HepG2 (cell line): ENCODE measurements around the gene SOBP. TPM values are rescaled to one million over a fixed set of nuclear protein-coding genes. Genes with fewer than 3 reads are reported as not detected.

Experiments
- ATAC-seq: fragments of 200-7000 bp; cut with Tn5 transposase; 3 replicates; pipeline ENCODE4 v1.9.1; 2020; ENCODE audit warnings: mild to moderate bottlenecking, moderate library complexity
- BruUV-seq: library from RNA; stranded (reverse); fragments of 400-500 nt; replicated peaks from 2 replicates; lab custom pipeline; 2021; lab: Mats Ljungman, UMichigan
- CTCF ChIA-PET: fragments of 300-600 bp; formaldehyde crosslinking; extraction: SDS; loops from one replicate; lab custom pipeline; 2021; ENCODE audit warnings: low total read pairs, inconsistent platforms, low intra/inter-chr PET ratio; lab: Yijun Ruan, JAX
- POLR2A ChIA-PET: fragments of 350-600 bp; sonication (Branson Sonifier 250); formaldehyde crosslinking; loops from one replicate; lab custom pipeline; 2020; ENCODE audit warnings: antibody characterized with exemption, inconsistent platforms; lab: Yijun Ruan, JAX
- DNase-seq: peaks from one replicate; pipeline ENCODE4 v3.0.0-alpha.2; 2015; ENCODE audit warnings: low spot score
- FAIRE-seq: peaks from 3 replicates; lab custom pipeline; 2011; peaks lifted over from hg19 to GRCh38; lab: Jason Lieb, UNC
- H2AFZ ChIP-seq: one replicate; pipeline ENCODE4 v1.6.1; 2011; ENCODE audit warnings: low read length, inconsistent platforms
- H3K27ac ChIP-seq: fragments of 300-600 bp; 3 replicates; pipeline ENCODE4 v1.8.0; 2011; ENCODE audit warnings: mixed run types, mild to moderate bottlenecking, mixed read lengths, low read length, inconsistent platforms; ENCODE audit not compliant: insufficient read depth; ENCODE audit errors: extremely low read length
- H3K27me3 ChIP-seq, 2 experiments: fragments of 200-600 bp in 1 of 2; 2 replicates in 1 of 2; 3 replicates in 1 of 2; pipeline versions ENCODE4 v1.6.0 to v1.8.0; 2011; ENCODE audit warnings: low read length in 2 of 2, mild to moderate bottlenecking in 2 of 2, moderate library complexity in 2 of 2, inconsistent platforms in 1 of 2; ENCODE audit not compliant: insufficient read depth in 2 of 2, control insufficient read depth in 1 of 2
- H3K36me3 ChIP-seq, 2 experiments: fragments of 200-600 bp in 1 of 2; replicated peaks in 1 of 2; 2 replicates in 1 of 2; 3 replicates in 1 of 2; pipeline versions ENCODE4 v1.5.1 to v1.8.0; 2011; ENCODE audit warnings: low read length in 2 of 2, inconsistent platforms in 1 of 2; ENCODE audit not compliant: insufficient read depth in 2 of 2, control insufficient read depth in 1 of 2
- H3K4me1 ChIP-seq: 2 replicates; pipeline ENCODE4 v1.5.1; 2012; ENCODE audit warnings: low read length, inconsistent platforms; ENCODE audit not compliant: insufficient read depth
- H3K4me2 ChIP-seq: 2 replicates; pipeline ENCODE4 v1.6.0; 2011; ENCODE audit warnings: low read depth, low read length, inconsistent platforms
- H3K4me3 ChIP-seq, 3 experiments: fragments of 200-600 bp in 1 of 3; sonication (generic), shearing (Covaris generic) in 1 of 3; replicated peaks in 1 of 3; 2 replicates each; pipeline ENCODE4 v1.5.1; 2011 to 2016; ENCODE audit warnings: low read length in 3 of 3, inconsistent platforms in 2 of 3, low read depth in 2 of 3, mild to moderate bottlenecking in 2 of 3, control low read depth in 1 of 3, mixed read lengths in 1 of 3; ENCODE audit not compliant: insufficient read depth in 1 of 3
- H3K79me2 ChIP-seq: one replicate; pipeline ENCODE4 v1.6.1; 2011; ENCODE audit warnings: low read length, inconsistent platforms; ENCODE audit not compliant: insufficient read depth
- H3K9ac ChIP-seq: 2 replicates; pipeline ENCODE4 v1.6.0; 2011; ENCODE audit warnings: mild to moderate bottlenecking, low read depth, low read length, inconsistent platforms; ENCODE audit not compliant: insufficient read depth
- H3K9me3 ChIP-seq: 2 replicates; pipeline ENCODE4 v1.5.1; 2012; ENCODE audit warnings: mild to moderate bottlenecking, low read length
- H4K20me1 ChIP-seq: 2 replicates; pipeline ENCODE4 v1.6.0; 2011; ENCODE audit warnings: inconsistent platforms, mild to moderate bottlenecking, low read length, moderate library complexity; ENCODE audit not compliant: insufficient read depth
- CHD2 ChIP-seq: IDR thresholded peaks from 2 replicates; pipeline ENCODE4 v1.6.1; 2011; ENCODE audit warnings: low read depth, low read length, improper control_type of control experiment
- MAFF ChIP-seq: IDR thresholded peaks from 2 replicates; pipeline ENCODE4 v1.6.1; 2011; ENCODE audit warnings: low read depth, low read length, improper control_type of control experiment
- MAFK ChIP-seq, 2 experiments: IDR thresholded peaks in 1 of 2; conservative IDR thresholded peaks in 1 of 2; 2 replicates each; pipeline ENCODE4 v1.6.1; 2011; ENCODE audit warnings: improper control_type of control experiment in 2 of 2, low read length in 2 of 2
- NFRKB ChIP-seq: fragments of 450-650 bp; IDR thresholded peaks from 2 replicates; pipeline ENCODE4 v1.6.1; 2017
- PHF8 ChIP-seq: sonication (generic); formaldehyde crosslinking; IDR thresholded peaks from 2 replicates; pipeline ENCODE4 v1.5.0; 2020; ENCODE audit warnings: missing genetic modification reagents
- ZNF33B ChIP-seq: sonication (generic); formaldehyde crosslinking; IDR thresholded peaks from 2 replicates; pipeline ENCODE4 v1.5.1; 2020; ENCODE audit warnings: mild to moderate bottlenecking, missing genetic modification reagents
- ZNF761 ChIP-seq: sonication (generic); formaldehyde crosslinking; conservative IDR thresholded peaks from 2 replicates; pipeline ENCODE4 v1.4.0; 2020; ENCODE audit warnings: mild to moderate bottlenecking, missing genetic modification reagents
- WGBS: methylation state at CpG from one replicate; pipeline ENCODE4 v1.1.6; 2017; ENCODE audit warnings: low lambda C conversion rate; 5-methylcytosine and 5-hydroxymethylcytosine counted together
- in situ Hi-C: cut with HindIII; loops from 2 replicates; pipeline ENCODE4 v1.10.0; 2017; ENCODE audit warnings: low pct_unique_long_range_greater_than_20kb; ENCODE audit not compliant: extremely low pct_ligation_motif_present
- intact Hi-C: fragments of 100-400 bp; cut with micrococcal nuclease; formaldehyde crosslinking; loops from one replicate; pipeline ENCODE4 v1.10.0; 2022; ENCODE audit not compliant: unreplicated experiment
- polyA plus RNA-seq, 8 experiments: library from polyadenylated mRNA; depleted of rRNA in 3 of 8; stranded (reverse) in 7 of 8; unstranded in 1 of 8; fragments of >200 nt; fragmentation: Illumina TruSeq in 4 of 8; extraction: Trizol in 4 of 8; gene quantifications; 2 replicates each; pipeline versions ENCODE4 v1.2.1 to v1.2.3, GENCODE V29; 2011 to 2016; ENCODE audit warnings: low read depth in 4 of 8, missing spikeins in 1 of 8, mixed read lengths in 1 of 8; ENCODE audit not compliant: insufficient read depth in 1 of 8
- total RNA-seq, 5 experiments: library from RNA; depleted of rRNA; stranded (reverse); fragments of >200 nt; fragmentation: Illumina TruSeq; extraction: Trizol; gene quantifications; 2 replicates each; pipeline ENCODE4 v1.2.3, GENCODE V29; 2016; ENCODE audit warnings: low read depth in 1 of 5
- TF ChIP-seq, protein P1 (sequence below): conservative IDR thresholded peaks from 2 replicates; pipeline ENCODE4 v1.6.1; 2018; ENCODE audit warnings: missing genetic modification reagents
- TF ChIP-seq, protein P2 (sequence below): sonication (generic); formaldehyde crosslinking; IDR thresholded peaks from 2 replicates; pipeline ENCODE4 v1.4.0; 2020; ENCODE audit warnings: missing genetic modification reagents
- TF ChIP-seq, protein P3 (sequence below): sonication (generic); formaldehyde crosslinking; IDR thresholded peaks from 2 replicates; pipeline ENCODE4 v1.4.0; 2020; ENCODE audit warnings: missing genetic modification reagents, low read depth, mild to moderate bottlenecking, borderline replicate concordance

The SOBP gene
- total and polyA plus RNA-seq, 2 of the 13 experiments (the other 11 are each of a cell fraction or from before 2014, with no cell fraction given): 1.5 to 6.9 TPM

GRCh38 chr6:107677399-107677798, 187.5 kb downstream of the SOBP start:
- H3K27ac ChIP-seq: no peak overlapping the region
- no peaks in the 10 kb centered on the region for H3K9me3 ChIP-seq
- no peak overlapping the region for H3K4me3 ChIP-seq
- H2AFZ ChIP-seq: no peak overlapping the region
- peaks cover 23% of the 10 kb centered on the region for H3K4me1 ChIP-seq
- H3K9ac ChIP-seq: no peak overlapping the region
- FAIRE-seq (no peak), ATAC-seq (no peak)
- H3K4me2 ChIP-seq: no peak overlapping the region
- POLR2A ChIA-PET: no interaction called here
- H4K20me1 ChIP-seq: no peaks in the 10 kb centered on the region
- H3K27me3 ChIP-seq: peaks cover 0 to 3% of the 10 kb centered on the region in 2 experiments; a peak in 1 of 5 replicates
- no peaks in the 10 kb centered on the region for H3K79me2 ChIP-seq
- TF ChIP-seq MAFK (conservative IDR thresholded peaks at IDR 0.05 in 1 of 2, IDR thresholded peaks at IDR 0.05 in 1 of 2; ENCODE audit: low read length in 2 of 2) (peak; percentile 43 to 47; a peak in 3 of 4 replicates), PHF8 (CRISPR knock-in tag) (no peak), MAFF (peak; percentile 54), ZNF33B (CRISPR knock-in tag) (no peak), CHD2 (no peak), ZNF761 (CRISPR knock-in tag) (no peak)
- TF ChIP-seq, protein P1, sequence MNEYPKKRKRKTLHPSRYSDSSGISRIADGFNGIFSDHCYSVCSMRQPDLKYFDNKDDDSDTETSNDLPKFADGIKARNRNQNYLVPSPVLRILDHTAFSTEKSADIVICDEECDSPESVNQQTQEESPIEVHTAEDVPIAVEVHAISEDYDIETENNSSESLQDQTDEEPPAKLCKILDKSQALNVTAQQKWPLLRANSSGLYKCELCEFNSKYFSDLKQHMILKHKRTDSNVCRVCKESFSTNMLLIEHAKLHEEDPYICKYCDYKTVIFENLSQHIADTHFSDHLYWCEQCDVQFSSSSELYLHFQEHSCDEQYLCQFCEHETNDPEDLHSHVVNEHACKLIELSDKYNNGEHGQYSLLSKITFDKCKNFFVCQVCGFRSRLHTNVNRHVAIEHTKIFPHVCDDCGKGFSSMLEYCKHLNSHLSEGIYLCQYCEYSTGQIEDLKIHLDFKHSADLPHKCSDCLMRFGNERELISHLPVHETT (CRISPR knock-in tag): no peak
- TF ChIP-seq, all 625 proteins: peak for 2
- no peaks in the 10 kb centered on the region for H3K36me3 ChIP-seq
- CTCF ChIA-PET: no interaction called here
- BruUV-seq: no TSS peak
- no peak for DNase-seq
- WGBS: 51% methylated on average over 1 of the region's 1 CpG
- in situ Hi-C loops: no loop called here
- intact Hi-C loops: loop anchor here (5.0 to 10.0 kb wide), 2 partner anchors 190 to 363 kb away; no protein-coding TSS in a partner anchor

DNA sequence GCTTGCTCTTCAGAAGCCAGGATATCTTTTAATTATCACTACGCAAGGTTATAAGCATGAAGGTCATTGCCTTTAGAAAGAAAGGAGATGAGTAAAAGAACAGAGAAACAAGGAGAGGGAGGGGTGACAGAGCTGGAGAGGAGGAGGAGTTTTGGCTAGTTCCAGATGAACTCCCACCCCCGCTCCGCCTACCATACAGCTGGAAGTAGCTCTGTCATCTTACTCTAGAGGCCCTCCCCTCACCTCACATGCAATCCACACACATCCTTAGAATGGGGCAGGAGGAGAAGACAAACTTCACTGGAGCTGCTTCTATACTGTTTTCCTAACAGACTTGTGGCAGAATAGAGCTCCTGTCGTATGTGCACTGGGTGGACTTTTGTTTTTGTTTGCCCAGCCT, 189.5 kb downstream of the SOBP start:
- no peak overlapping the region for H3K4me3 ChIP-seq
- H3K27me3 ChIP-seq: peaks cover 0 to 3% of the 10 kb centered on the region in 2 experiments; a peak in 1 of 5 replicates
- ChIA-PET POLR2A (no interaction called here), CTCF (no interaction called here)
- H3K79me2 ChIP-seq: no peaks in the 10 kb centered on the region
- no peak overlapping the region for H3K4me2 ChIP-seq
- H3K27ac ChIP-seq: no peak overlapping the region
- no peak overlapping the region for H3K9ac ChIP-seq
- DNase-seq: no peak
- H3K36me3 ChIP-seq: no peaks in the 10 kb centered on the region
- intact Hi-C loops: loop anchor here (5.0 to 10.0 kb wide), 2 partner anchors 188 to 365 kb away; no protein-coding TSS in a partner anchor
- no peak for FAIRE-seq
- no TSS peak for BruUV-seq
- no peaks in the 10 kb centered on the region for H4K20me1 ChIP-seq
- in situ Hi-C loops: no loop called here
- H2AFZ ChIP-seq: no peak overlapping the region
- no peak for ATAC-seq
- H3K9me3 ChIP-seq: no peaks in the 10 kb centered on the region; the same call in 1 of the 2 replicates
- WGBS: 56% methylated on average over 4 of the region's 4 CpGs
- H3K4me1 ChIP-seq: peaks cover 12% of the 10 kb centered on the region; the same call in 1 of the 2 replicates
- TF ChIP-seq, protein P2, sequence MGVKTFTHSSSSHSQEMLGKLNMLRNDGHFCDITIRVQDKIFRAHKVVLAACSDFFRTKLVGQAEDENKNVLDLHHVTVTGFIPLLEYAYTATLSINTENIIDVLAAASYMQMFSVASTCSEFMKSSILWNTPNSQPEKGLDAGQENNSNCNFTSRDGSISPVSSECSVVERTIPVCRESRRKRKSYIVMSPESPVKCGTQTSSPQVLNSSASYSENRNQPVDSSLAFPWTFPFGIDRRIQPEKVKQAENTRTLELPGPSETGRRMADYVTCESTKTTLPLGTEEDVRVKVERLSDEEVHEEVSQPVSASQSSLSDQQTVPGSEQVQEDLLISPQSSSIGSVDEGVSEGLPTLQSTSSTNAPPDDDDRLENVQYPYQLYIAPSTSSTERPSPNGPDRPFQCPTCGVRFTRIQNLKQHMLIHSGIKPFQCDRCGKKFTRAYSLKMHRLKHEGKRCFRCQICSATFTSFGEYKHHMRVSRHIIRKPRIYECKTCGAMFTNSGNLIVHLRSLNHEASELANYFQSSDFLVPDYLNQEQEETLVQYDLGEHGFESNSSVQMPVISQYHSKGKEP (CRISPR knock-in tag): no peak
- no peak for TF ChIP-seq NFRKB
- TF ChIP-seq, protein P3, sequence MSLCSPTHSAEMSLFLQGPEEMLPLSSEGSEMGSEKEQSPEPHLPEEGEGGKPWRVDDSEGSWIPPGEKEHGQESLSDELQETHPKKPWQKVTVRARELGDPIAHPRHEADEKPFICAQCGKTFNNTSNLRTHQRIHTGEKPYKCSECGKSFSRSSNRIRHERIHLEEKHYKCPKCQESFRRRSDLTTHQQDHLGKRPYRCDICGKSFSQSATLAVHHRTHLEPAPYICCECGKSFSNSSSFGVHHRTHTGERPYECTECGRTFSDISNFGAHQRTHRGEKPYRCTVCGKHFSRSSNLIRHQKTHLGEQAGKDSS: no peak
